ENCODE results near the gene PEX10. TPM values are rescaled to one million over a fixed set of nuclear protein-coding genes. Genes with fewer than 3 reads are reported as not detected.

The PEX10 gene
- total and polyA plus RNA-seq, 10 of the 15 experiments (the other 5 are each of a cell fraction or from before 2014, with no cell fraction given), result 0.24 to 24.9 (median 16.8) TPM; not detected in 1

GRCh38 chr1:2443277-2444137 lies 31.1 kb upstream of the PEX10 start (continued):
- no peak for TF ChIP-seq TAF1 (IDR thresholded peaks at IDR 0.05; ENCODE audit: borderline replicate concordance, low read depth, low read length)
- TF ChIP-seq TCF7 (IDR thresholded peaks at IDR 0.05; ENCODE audit: borderline replicate concordance), result no peak
- TF ChIP-seq MLLT1 (IDR thresholded peaks at IDR 0.05), result no peak
- TF ChIP-seq CTCF (IDR thresholded peaks at IDR 0.05 in 2 of 3, conservative IDR thresholded peaks at IDR 0.05 in 1 of 3; ENCODE audit: control insufficient read depth in 2 of 3, extremely low read depth in 1 of 3, insufficient read depth in 1 of 3, low read depth in 3 of 3, low read length in 3 of 3), result peak in 1 of 3 experiments; percentile 26; a peak in 1 of 6 replicates
- no peak for TF ChIP-seq KAT2A (conservative IDR thresholded peaks at IDR 0.05; ENCODE audit: control insufficient read depth, low read depth, low read length)
- TF ChIP-seq TARDBP (IDR thresholded peaks at IDR 0.05; ENCODE audit: borderline replicate concordance), result no peak
- no peak for TF ChIP-seq JUND (IDR thresholded peaks at IDR 0.05; ENCODE audit: low read depth, low read length)
- no peak for TF ChIP-seq MEF2B (IDR thresholded peaks at IDR 0.05; ENCODE audit: partially characterized antibody, poor library complexity, severe bottlenecking)
- no peak for TF ChIP-seq HSF1 (IDR thresholded peaks at IDR 0.05; ENCODE audit: low read depth, low read length)
- TF ChIP-seq PAX8 (IDR thresholded peaks at IDR 0.05), result no peak
